Measurements from ENCODE around the gene ABHD2. TPM values are rescaled to one million over a fixed set of nuclear protein-coding genes. Genes with fewer than 3 reads are reported as not detected.
A peak's percentile ranks its signal among the peaks of the same experiment; 100 is the strongest.

ABHD2 gene
- total RNA-seq, 1 donor from 2014 or later, result 68.2 TPM

DNA sequence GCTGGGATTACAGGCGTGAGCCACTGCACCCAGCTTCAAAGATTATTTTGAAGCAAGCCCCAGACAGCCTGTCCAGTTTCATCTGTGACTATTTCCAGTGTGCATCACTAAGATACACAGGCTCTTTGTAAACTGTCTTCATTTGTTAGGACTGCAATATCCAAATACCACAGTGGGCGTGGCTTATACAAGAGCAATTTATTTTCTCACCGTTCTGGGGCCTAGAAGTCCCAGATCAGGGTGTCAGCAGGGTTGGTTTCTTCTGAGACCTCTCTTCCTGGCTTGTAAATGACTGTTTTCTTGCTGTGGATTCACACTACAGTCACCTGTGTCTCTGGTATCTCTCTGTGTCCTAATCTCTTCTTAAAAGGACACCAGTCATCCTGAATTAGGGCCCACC lies 73.4 kb downstream of the ABHD2 start:
- no peaks in the 10 kb centered on the region for H3K9me3 ChIP-seq (replicated peaks)
- H3K4me3 ChIP-seq, result no peak overlapping the region
- peaks cover 79% of the 10 kb centered on the region for H3K4me1 ChIP-seq
- TF ChIP-seq, protein P1, sequence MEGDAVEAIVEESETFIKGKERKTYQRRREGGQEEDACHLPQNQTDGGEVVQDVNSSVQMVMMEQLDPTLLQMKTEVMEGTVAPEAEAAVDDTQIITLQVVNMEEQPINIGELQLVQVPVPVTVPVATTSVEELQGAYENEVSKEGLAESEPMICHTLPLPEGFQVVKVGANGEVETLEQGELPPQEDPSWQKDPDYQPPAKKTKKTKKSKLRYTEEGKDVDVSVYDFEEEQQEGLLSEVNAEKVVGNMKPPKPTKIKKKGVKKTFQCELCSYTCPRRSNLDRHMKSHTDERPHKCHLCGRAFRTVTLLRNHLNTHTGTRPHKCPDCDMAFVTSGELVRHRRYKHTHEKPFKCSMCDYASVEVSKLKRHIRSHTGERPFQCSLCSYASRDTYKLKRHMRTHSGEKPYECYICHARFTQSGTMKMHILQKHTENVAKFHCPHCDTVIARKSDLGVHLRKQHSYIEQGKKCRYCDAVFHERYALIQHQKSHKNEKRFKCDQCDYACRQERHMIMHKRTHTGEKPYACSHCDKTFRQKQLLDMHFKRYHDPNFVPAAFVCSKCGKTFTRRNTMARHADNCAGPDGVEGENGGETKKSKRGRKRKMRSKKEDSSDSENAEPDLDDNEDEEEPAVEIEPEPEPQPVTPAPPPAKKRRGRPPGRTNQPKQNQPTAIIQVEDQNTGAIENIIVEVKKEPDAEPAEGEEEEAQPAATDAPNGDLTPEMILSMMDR (IDR thresholded peaks at IDR 0.05; ENCODE audit: borderline replicate concordance), result no peak
- peak overlapping the region; percentile 18 for H3K27ac ChIP-seq (replicated peaks)
- H3K27me3 ChIP-seq (ENCODE audit: low read depth), result no peaks in the 10 kb centered on the region
- intact Hi-C loops (cut with micrococcal nuclease), result no loop called here
- no peak for DNase-seq
- peaks cover 39% of the 10 kb centered on the region for H3K36me3 ChIP-seq

DNA sequence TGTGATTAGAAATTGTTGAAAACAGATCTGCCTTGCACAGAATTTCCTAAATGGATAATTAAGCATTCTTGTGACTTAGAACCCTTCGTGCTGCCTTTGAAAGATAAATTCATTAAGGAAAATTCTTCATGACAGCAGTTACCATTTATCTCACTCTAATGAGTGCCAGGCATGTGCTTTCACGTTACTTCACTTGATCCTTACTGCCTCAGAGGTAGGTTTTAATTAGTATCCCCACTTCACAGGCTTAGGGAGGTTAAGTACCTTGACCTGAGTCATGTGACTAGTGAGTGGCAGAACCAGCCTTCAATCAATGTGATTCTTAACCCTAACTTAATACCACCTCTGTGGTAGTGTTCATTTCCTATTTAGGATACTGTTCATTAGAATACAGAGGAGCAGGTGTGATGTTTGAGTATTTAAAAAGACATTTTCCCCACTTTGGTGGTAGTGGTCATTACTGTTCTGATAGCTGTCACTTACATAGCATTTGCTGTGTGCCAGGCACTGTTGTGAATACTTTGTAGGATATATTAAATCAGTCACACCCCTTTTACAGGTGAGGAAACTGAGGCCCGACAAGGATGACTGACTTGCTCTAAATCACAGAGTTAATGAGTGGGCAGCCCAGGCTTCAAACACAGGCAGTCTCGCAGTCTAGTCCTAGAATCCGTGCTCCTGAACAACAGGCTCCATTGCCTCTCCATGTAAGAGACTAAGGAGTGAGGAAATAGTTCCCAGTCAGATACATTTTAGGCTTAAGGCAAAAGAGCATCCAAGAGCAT lies 75.2 kb downstream of the ABHD2 start:
- Histone ChIP-seq H3K9me3 (replicated peaks) (no peaks in the 10 kb centered on the region), H3K27ac (replicated peaks) (peak overlapping the region; percentile 45), H3K27me3 (ENCODE audit: low read depth) (no peaks in the 10 kb centered on the region), H3K4me1 (peaks cover 78% of the 10 kb centered on the region), H3K4me3 (no peak overlapping the region), H3K36me3 (peaks cover 21% of the 10 kb centered on the region)
- TF ChIP-seq, protein P1 (IDR thresholded peaks at IDR 0.05; ENCODE audit: borderline replicate concordance), result no peak
- intact Hi-C loops (cut with micrococcal nuclease), result no loop called here
- no peak for DNase-seq

DNA sequence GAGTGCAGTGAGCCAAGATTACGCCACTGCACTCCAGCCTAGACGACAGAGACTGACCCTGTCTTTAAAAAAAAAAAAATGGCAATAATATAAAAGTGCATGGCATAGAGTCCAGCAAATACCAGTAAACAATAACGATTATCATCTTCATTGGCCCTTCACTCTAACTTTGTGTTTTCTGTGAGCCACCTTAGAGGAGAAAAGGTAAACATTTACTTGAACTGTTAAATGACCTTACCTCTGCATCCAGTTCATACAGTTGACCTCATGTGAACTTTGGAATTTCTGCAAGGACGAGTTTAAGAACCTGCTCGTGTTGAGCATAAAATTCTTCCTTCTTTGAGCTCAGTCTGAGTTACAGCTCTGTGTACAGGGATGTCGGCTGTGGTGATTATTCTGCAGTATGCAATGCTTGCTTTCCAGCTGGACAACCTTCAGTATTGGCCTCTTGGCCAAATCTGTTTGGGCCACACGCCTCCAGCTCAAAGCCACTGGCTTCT lies 76.5 kb downstream of the ABHD2 start:
- Histone ChIP-seq H3K4me1 (peaks cover 76% of the 10 kb centered on the region), H3K9me3 (replicated peaks) (no peaks in the 10 kb centered on the region), H3K27ac (replicated peaks) (peak overlapping the region; percentile 45), H3K36me3 (peaks cover 9% of the 10 kb centered on the region), H3K4me3 (no peak overlapping the region), H3K27me3 (ENCODE audit: low read depth) (no peaks in the 10 kb centered on the region)
- intact Hi-C loops (cut with micrococcal nuclease), result no loop called here
- TF ChIP-seq, protein P1 (IDR thresholded peaks at IDR 0.05; ENCODE audit: borderline replicate concordance), result no peak
- no peak for DNase-seq

DNA sequence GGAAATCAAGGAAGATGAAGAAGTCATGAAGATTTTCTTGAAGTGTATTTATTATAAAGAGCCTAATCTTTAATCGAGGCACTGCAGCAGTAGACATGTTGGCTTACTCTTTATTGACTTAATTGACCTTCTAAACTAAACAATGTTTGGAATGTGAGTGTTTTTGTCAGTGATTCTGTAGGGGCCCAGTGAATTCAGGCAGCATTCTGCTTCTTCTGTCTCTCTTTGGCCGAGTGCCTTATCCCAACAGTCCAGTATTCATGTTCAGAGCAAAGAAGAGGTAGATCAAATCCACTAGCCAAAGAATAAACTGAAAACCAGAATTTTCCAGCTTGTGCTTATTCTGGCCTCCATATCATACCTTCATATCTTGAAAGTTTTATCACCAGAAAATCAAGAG lies 77.4 kb downstream of the ABHD2 start:
- H3K27ac ChIP-seq (replicated peaks), result peak overlapping the region; percentile 45
- H3K27me3 ChIP-seq (ENCODE audit: low read depth), result no peaks in the 10 kb centered on the region
- no peak overlapping the region for H3K4me3 ChIP-seq
- no peak for DNase-seq
- intact Hi-C loops (cut with micrococcal nuclease), result no loop called here
- H3K36me3 ChIP-seq, result peaks cover under 1% of the 10 kb centered on the region
- TF ChIP-seq, protein P1 (IDR thresholded peaks at IDR 0.05; ENCODE audit: borderline replicate concordance), result no peak
- H3K4me1 ChIP-seq, result peaks cover 73% of the 10 kb centered on the region
- H3K9me3 ChIP-seq (replicated peaks), result no peaks in the 10 kb centered on the region

DNA sequence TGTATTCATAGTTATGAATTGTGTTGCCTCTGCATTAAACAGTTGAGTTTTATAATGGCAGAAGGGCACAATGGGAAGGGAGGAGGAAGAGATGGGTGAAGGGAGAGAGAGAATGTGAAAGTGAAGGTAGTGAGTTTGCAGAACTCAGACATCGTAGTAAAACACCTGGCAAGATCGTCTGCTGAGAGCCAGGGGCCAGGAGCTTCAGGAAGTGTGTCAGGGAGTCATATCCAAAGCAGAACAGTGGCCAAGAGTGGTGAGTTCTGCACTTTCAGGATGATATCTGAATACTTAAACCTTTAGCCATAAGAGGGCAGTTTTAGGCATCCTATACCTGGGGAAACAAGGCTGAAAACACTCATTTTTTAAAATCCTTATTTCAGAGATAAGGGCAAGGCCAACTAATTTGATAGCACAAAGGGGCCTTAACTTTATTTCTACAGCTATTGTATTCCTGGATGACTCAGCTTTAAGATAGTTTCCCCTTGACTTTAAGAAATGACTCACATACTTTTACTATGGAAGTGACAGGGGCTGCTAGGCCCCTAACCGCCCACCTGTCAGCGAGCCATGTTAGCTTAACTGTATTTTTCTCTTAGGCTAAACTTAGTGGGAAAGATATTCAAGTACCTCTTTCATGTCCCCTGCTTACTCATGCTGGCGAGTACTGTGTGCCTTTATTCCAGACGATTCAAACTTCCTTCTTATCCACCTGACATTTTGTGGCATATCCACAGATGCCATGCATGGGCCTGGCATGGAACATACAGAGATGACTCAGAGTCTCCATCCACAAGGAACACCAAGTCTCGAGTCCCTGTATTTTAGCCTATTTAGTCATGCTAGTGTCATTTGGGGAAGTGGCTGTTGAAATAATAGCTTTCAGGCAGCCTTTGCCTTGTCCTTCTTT lies 79.3 kb downstream of the ABHD2 start:
- no peak for DNase-seq
- TF ChIP-seq, protein P1 (IDR thresholded peaks at IDR 0.05; ENCODE audit: borderline replicate concordance), result no peak
- Histone ChIP-seq H3K27me3 (ENCODE audit: low read depth) (no peaks in the 10 kb centered on the region), H3K9me3 (replicated peaks) (no peaks in the 10 kb centered on the region), H3K27ac (replicated peaks) (peak overlapping the region; percentile 65), H3K36me3 (no peaks in the 10 kb centered on the region), H3K4me1 (peaks cover 58% of the 10 kb centered on the region), H3K4me3 (no peak overlapping the region)
- intact Hi-C loops (cut with micrococcal nuclease), result no loop called here

All from left ventricle myocardium inferior (tissue), 1 donor.